Measurements from ENCODE around the gene VASN.
A peak's percentile ranks its signal among the peaks of the same experiment; 100 is the strongest.

- TF ChIP-seq CTCF (IDR thresholded peaks at IDR 0.05) (peak; percentile 94 to 99 (median 99)), POLR2A (IDR thresholded peaks at IDR 0.05) (peak in 1 of 2 donors; percentile 26)
Measured at GRCh38 chr16:4358831-4359561, 12.7 kb upstream of the VASN start.
